Pons (tissue), 1 donor: ENCODE results near the gene TMEM52.

Source experiments
- DNase-seq: peaks from one replicate; pipeline ENCODE4 v3.0.0-alpha.2; 2016; ENCODE audit warnings: low spot score

The TMEM52 gene

GRCh38 chr1:1918901-1919303 is at the start of gene TMEM52:
Gene TMEM52, minus strand, starts transcription at chr1:1919279. Its CDS starts 14 bp downstream, at chr1:1919265.
- DNase-seq = no peak

GRCh38 chr1:1967879-1968278 is 48.8 kb upstream of the TMEM52 start:
- DNase-seq = no peak

- no peak for DNase-seq
These were observed 48.1 kb upstream of the TMEM52 start for GRCh38 chr1:1967151-1967550.

GRCh38 chr1:1966071-1966740 is 47.1 kb upstream of the TMEM52 start:
- peak; percentile 15 for DNase-seq

- DNase-seq = no peak
These were observed 46.5 kb upstream of the TMEM52 start for GRCh38 chr1:1965546-1965945.

GRCh38 chr1:1964811-1965210 is 45.7 kb upstream of the TMEM52 start:
- DNase-seq = no peak

- no peak for DNase-seq
These were observed 44.5 kb upstream of the TMEM52 start for GRCh38 chr1:1963570-1963969.

GRCh38 chr1:1962752-1963151 is 43.7 kb upstream of the TMEM52 start:
- DNase-seq = no peak

- no peak for DNase-seq
These were observed 41.6 kb upstream of the TMEM52 start for GRCh38 chr1:1960480-1961196.

GRCh38 chr1:1959840-1960479 is 40.9 kb upstream of the TMEM52 start:
- peak; percentile 39 for DNase-seq

GRCh38 chr1:1959459-1959839 is 40.4 kb upstream of the TMEM52 start:
- DNase-seq = no peak

- no peak for DNase-seq
These were observed 39.0 kb upstream of the TMEM52 start for GRCh38 chr1:1958071-1958541.

GRCh38 chr1:1957533-1957961 is 38.5 kb upstream of the TMEM52 start:
- no peak for DNase-seq

- DNase-seq = no peak
These were observed 37.8 kb upstream of the TMEM52 start for GRCh38 chr1:1956586-1957532.

GRCh38 chr1:1956101-1956500 is 37.0 kb upstream of the TMEM52 start:
- no peak for DNase-seq

GRCh38 chr1:1955621-1956094 is 36.6 kb upstream of the TMEM52 start:
- no peak for DNase-seq

- DNase-seq = no peak
These were observed 35.9 kb upstream of the TMEM52 start for GRCh38 chr1:1954831-1955441.

- no peak for DNase-seq
These were observed 34.9 kb upstream of the TMEM52 start for GRCh38 chr1:1954015-1954414.

GRCh38 chr1:1950940-1951339 is 31.9 kb upstream of the TMEM52 start:
- DNase-seq = no peak

- DNase-seq = no peak
These were observed 29.7 kb upstream of the TMEM52 start for GRCh38 chr1:1948783-1949182.

GRCh38 chr1:1947493-1947892 is 28.4 kb upstream of the TMEM52 start:
- DNase-seq = no peak
